DOHH2 (cell line): ENCODE measurements around the gene ZNF728.

Experiments
- EZH2phosphoT487 ChIP-seq: fragments of 200-600 bp; sonication (generic); IDR thresholded peaks from 2 replicates; pipeline ENCODE4 v1.6.1; 2017; ENCODE audit warnings: borderline replicate concordance, mild to moderate bottlenecking, antibody characterized with exemption, low read length, moderate library complexity, mixed read lengths
- TF ChIP-seq, protein P1 (sequence below): fragments of 200-600 bp; sonication (generic); IDR thresholded peaks from one replicate; pipeline ENCODE4 v1.5.1; 2014; ENCODE audit warnings: antibody characterized with exemption, mild to moderate bottlenecking, low read depth, low read length; ENCODE audit not compliant: poor library complexity, severe bottlenecking

DNA sequence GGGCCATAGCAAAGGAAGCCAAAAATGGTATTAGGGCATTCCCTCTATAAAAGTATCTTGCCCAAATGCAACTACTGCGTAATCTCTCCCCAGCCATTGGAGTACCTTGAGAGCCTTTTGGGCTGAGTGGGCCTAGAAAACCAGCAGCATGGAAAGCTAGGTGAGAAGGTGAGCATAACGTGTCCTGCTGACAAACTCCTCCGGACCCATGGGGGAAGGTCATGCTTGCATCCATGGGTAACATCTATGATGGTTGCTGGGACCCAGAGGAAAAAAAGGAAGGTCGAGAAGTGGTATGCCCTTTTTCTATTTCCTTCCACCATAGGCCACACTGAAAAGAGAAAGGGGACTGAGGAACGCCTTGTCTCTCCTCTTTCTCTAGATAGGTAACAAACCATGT, 57.4 kb downstream of the ZNF728 start:
- TF ChIP-seq, protein P1, sequence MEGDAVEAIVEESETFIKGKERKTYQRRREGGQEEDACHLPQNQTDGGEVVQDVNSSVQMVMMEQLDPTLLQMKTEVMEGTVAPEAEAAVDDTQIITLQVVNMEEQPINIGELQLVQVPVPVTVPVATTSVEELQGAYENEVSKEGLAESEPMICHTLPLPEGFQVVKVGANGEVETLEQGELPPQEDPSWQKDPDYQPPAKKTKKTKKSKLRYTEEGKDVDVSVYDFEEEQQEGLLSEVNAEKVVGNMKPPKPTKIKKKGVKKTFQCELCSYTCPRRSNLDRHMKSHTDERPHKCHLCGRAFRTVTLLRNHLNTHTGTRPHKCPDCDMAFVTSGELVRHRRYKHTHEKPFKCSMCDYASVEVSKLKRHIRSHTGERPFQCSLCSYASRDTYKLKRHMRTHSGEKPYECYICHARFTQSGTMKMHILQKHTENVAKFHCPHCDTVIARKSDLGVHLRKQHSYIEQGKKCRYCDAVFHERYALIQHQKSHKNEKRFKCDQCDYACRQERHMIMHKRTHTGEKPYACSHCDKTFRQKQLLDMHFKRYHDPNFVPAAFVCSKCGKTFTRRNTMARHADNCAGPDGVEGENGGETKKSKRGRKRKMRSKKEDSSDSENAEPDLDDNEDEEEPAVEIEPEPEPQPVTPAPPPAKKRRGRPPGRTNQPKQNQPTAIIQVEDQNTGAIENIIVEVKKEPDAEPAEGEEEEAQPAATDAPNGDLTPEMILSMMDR = no peak
- TF ChIP-seq EZH2phosphoT487 = no peak
